GM18505 (cell line): Measurements from ENCODE around the gene TMA7B.
"Not testable (repeated sequence)": the region's sequence is repeated elsewhere in the genome, so short reads cannot be mapped to it uniquely, and the experiment has no call there.

Source experiments
- ATAC-seq: cut with Tn5 transposase; IDR thresholded peaks from one replicate; pipeline ENCODE4 v1.9.1; 2021; ENCODE audit not compliant: unreplicated experiment
- POLR2A ChIP-seq: IDR thresholded peaks from 4 replicates; pipeline ENCODE4 v1.6.1; 2011; ENCODE audit warnings: borderline replicate concordance; ENCODE audit not compliant: insufficient read depth, insufficient read length; ENCODE audit errors: extremely low read depth

Gene TMA7B

DNA sequence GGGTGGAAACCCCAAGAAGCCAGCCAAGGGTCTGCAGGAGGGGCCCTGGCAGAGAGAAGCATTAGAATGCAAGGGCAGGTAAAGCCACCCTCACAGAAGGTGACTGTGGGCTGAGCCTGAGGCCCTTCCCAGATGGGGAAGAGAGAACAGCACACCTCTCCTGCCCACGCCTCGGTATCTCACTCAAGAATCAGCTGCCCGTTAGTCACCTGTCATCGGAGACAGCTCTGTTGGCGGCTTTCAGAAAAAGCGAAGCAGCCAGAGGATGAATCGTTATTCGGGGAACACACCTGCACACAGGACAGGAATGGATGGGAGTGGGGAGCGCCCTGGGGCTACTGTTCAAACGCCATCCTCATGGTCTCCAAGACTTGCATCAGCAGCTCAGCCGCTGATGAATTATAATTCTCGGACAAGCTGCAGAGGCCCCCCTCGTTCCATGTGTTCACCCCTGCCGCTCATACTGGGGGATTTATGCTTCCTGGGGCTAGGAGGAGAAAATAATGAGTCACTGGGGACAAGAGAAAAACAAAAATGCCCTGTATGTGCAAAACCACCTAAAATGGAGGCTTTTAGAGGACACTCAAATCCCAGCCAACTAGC is 21.6 kb upstream of the TMA7B start:
- ATAC-seq, result no peak
- TF ChIP-seq POLR2A, result no peak

DNA sequence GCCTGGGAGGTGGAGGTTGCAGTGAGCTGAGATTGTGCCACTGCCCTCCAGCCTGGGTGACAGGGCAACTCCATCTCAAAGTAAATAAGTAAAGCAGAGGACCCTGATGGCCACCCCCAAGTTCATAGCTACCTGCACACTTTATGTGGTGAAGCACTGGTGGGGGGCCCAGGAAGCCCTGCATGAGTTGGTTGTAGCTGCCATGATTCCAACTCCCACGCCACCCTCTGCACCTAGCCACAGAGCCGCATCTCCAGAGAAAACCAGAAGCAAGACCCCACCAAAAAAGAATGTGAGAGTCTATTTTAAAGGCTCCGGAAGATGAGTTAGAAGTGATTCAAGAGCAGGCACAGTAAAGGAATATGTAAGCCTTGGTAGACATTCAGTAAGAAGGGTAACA is 20.4 kb upstream of the TMA7B start:
- no peak for ATAC-seq
- no peak for TF ChIP-seq POLR2A

DNA sequence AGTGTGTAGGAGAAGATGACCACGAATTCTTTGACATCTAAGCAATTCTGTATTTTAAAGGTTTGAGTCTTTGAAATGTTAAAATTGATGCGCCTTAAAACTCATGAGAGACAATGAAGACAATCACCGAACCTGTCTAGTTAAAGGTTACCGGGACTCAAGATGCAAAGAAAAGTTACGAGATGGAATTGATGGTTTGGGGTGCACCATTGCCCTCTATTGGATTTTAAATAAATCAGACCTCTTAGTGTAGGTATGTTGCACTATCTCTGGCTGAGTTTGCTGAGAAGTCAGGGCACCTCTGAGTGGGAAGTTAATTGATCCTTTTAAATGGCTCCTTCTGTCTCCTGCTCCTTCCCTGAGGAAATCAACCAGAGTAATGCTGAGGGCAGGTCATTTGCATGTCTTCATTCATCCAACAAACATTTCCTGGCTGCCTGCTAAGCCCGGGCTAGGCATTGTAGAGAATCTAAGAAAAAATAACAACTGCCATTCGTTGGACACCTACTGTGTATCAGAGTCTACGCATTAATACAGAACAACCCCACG is 19.4 kb upstream of the TMA7B start:
- ATAC-seq, result no peak
- no peak for TF ChIP-seq POLR2A

DNA sequence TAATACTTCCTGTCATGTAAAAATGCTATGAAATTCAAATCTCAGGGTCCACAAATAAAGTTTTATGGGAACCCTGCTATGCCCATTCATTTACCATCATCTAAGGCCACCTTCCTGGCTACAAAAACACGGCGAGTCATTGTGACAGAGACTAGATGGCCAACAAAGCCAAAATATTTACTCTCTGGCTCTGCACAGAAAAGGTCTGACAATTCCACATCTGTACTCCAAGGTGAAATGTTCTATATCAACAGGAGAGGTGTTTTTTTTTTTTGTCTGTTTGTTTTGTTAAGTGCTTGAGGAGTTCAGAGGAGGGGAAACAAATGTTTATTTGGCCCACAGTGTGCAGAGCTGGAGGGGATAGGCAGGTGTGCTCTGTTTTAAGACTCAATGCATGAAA is 18.6 kb upstream of the TMA7B start:
- no peak for ATAC-seq

DNA sequence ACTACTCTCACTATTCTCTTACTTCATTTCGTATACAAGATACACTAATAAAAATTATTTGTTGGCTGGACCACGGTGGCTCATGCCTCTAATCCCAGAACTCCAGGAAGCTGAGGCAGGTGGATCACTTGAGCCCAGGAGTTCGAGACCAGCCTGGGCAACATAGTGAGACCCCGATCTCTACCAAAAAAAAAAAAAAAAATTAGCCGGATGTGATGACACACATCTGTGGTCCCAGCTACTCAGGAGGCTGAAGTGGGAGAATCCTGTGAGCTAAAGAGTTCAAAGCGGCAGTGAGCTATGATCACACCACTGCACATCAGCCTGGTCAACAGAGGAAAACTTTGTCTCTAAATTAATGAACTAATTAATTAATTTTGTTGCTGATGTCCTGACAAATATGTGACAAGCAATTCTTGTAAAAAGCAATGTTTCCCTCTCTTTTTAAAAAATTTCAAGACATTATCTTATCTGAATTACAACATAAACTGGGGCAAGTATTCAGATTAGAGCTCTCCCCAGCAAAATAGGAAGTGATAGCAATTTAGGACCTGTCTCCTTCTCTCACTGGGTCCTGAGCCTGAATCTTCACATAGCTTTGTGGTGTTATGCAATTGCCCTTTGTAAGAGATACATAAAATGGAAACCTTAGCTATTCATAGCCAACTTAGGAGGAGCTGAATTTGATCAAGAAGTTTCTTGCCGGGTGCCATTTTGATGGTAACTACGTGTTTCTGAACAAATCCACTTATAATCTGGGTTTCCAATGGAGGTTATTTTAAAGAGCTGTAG is 17.6 kb upstream of the TMA7B start:
- ATAC-seq, result no peak
- TF ChIP-seq POLR2A, result no peak

More for the DNA sequence above, 18.6 kb upstream of the TMA7B start:
- TF ChIP-seq POLR2A, result no peak

DNA sequence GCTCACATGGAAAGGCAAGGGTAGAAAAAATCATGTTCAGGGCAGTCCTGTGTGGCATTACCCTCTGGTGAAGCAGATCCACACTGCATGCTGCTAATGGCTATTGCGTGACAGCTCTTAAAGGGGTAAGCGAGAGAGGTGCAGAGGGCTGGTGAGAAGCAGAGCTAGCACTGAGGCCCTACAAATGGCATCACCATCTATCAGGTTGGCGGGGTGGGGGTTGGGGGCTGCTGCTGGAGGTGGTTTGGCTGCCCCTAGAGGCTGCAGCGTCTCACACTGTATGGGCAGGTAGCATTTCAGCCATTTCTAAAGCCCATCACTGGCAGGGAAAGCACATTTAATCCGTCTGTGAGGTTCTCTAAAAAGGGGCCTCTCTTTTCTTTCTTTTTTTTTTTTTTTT is 16.9 kb upstream of the TMA7B start:
- ATAC-seq, result no peak

DNA sequence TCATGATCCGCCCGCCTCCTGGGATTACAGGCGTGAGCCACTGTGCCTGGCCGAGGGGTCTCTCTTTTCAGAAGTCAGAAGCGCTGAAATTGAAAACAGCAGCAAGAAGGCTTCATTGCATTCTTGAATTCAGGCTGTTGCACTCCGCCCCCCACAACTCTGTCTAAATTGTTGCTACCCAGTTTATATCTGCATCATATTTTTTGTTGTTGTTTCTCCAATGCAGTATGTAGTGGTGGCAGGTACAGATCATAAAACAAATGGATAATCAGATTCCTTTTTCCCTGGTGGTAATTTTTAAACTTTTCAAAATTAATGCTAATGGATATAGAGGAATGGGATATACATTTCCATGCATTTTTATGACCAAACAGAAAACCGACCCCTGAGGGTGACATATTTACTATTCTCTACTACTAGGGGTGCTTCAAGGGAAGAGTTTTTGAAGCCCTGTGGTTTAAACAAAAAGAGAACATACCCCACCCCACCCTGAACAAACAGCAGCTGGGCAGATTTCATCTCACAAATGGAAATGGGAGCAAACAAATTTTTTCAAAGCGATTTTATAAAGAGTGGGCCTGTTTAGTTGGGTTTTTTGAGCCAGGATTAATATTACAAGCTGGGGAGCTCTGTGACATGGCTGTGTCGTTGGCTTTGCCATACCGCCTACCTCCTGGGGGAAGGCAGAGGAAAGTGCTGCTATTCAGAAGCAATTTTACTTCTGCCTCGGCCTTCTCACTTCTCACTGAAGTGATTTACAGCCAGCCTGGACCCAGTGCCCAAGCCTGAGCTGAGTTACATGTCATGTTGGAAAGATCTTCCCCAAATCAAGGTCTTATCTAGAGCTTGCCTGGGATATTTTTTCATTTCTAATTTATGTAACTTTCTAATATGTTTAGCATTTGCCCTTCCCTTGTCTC is 16.0 kb upstream of the TMA7B start:
- no peak for TF ChIP-seq POLR2A
- ATAC-seq, result no peak

More for the DNA sequence above, 16.9 kb upstream of the TMA7B start:
- TF ChIP-seq POLR2A, result no peak

DNA sequence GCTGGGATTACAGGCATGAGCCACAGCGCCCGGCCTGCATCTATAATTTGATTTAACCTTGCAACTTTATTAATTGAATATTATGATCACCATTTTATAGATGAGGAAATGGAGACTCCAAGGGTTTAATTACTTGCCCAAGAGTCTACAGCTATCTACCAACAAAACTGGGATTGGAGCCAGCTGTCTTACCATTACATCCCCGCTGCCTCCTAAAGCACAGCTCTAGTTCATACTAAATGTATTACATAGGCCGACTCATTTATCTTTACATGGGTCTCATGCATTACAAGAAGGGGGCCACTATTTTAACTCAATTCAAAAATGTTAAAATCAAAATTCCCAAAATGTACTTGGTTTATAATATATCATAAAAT is 14.1 kb upstream of the TMA7B start:
- ATAC-seq, result no peak
- no peak for TF ChIP-seq POLR2A

DNA sequence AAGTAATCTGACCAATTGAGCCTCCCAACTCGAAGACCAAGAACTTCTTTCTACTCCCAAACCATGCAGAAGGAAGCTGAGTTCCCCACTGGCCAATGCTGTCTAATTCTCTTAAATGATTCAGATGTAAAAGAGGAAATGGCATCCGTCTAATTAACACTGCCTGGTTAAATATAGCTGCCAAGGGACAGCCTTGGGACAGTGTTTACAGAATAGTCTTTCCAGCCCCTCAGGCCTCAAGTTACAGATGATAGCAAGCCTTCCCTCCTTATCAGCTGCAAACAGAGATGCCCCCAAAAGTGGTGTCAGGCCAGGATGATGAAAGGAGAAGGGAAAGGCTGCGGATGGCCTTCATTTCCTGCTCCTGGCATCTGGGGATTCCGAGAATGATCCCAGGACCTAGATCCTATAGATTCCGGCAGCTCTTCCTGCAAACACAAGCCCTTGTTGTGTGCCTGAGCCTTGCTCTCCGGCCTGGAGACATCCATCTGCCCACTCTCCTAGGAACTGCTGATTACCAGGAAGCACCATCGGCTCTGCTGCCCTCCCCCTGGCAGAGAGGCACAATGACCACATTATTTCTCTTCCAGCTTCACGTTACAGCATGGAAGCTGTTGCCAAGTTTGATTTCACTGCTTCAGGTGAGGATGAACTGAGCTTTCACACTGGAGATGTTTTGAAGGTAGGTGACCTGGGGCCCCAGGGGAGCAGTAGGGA is 13.5 kb upstream of the TMA7B start:
- no peak for ATAC-seq
- no peak for TF ChIP-seq POLR2A

DNA sequence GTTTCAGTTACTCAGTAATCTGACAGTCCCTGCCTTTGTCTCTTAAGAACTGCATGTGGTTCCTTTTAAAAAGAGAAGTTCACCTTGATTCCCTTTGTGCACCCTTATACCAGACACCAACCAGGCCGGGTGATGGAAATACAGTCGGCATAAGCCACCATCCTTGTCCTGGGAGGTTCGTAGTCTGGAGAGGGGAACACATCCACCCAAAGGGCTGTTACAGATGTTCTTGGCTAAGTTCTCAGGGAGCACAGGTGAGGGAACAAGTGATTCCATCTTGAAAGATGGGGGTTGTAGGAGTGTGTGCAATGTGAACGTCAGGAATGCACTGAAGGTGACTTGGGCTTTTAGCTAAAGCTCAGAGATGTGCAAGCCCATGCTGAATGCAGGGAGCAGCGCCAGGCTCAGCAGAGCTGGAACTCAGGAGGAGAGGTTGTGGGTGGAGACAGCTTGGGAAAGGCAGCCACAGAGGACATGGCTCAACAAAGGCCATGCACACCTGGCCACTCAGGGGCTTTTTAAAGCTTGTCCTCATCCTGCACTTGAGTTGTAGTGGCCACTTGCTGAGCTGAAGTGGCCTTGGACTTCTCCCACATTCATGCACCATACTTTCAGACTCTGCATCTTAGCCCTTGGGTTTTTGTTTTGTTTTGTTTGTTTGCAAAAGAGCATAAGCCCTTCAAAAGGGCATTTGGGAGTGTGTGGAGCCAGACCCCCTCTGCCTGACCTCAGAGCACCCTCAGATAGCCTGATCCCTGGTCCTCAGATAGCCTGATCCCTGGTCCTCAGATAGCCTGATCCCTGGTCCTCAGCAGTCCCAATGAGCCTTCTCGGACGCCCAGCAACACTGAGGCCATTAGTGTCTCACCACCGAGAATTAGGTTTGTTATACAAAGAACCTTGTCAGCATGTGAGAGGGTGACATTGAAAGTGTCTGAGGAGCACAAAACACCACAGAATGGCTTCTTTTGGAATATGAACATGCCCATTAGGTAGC is 12.7 kb upstream of the TMA7B start:
- no peak for ATAC-seq
- no peak for TF ChIP-seq POLR2A

DNA sequence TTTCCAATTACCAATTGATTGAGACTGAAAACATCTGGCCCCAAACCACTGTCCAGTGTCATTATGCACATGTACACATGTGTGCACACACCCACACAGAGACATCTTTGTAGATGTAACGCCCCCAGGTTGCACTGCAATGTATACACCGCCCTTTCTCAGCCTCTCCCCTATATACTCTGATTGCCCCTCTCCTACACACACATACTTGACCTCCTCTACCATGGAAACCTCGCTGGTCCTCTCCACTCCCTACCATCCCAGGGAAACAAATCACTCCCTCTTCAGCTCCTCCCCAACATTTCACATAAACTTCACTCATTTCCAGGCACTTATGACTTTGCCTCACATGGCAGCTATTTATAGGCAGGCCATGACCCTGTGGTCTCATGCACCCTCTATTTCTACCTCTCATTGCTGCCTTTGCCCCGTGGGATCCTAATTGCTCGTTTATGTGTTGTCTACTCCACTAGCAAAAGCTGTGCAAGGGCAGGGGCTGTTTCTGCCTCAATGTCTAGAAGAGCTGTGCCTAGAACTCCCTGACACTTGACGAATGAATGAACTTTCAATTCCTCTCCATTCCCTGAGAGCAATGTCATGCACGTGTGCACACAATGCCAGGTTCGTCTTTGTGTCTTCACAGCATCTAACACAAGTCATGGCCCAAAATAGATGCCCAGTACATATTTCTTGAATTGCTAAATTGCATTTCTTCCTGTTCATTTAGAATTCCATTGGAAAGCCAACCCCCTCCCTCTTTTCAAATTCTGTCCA is 10.0 kb upstream of the TMA7B start:
- TF ChIP-seq POLR2A, result no peak
- no peak for ATAC-seq

DNA sequence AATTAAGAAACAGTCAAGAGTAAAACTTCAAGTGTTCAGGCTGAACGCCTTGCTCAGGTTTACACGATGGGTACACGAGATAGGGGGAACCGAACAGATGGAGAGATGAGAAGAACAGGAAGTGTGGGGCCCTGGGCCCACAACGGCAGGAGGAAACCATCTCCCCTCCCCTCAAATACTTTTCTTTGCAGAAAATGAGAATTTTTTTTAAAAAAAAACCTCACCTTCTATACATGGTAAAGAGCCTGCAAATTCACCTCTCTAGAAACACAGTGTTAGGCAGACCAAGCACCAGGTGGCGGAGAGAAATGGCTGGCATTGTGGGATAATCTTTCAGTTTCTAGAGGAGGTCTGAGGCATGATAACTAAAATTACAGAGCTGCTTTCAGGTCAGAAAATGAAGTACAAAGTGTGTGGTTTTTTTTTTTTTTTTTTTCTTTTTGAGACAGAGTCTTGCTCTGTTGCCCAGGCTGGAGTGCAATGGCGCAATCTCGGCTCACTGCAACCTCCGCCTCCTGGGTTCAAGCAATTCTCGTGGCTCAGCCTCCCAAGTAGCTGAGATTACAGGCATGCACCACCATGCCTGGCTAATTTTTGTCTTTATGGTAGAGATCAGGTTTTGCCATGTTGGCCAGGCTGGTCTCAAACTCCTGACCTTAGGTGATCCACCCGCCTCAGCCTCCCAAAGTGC is 8.4 kb upstream of the TMA7B start:
- not testable (repeated sequence) for ATAC-seq
